Stimulated activated CD8-positive, alpha-beta memory T cell treated with anti-CD3 and anti-CD28 coated beads, Interleukin-15, amount 100 ng/mL, for 48 hours (primary cell): ENCODE data around the gene LIPM.

ENCODE experiments used
- DNase-seq, 2 donors: peaks; one replicate each; pipeline ENCODE4 v3.0.0-alpha.2; 2020; ENCODE audit warnings: low read depth in 2 of 2

Gene LIPM

GRCh38 chr10:88802523-88803285, at the start of gene LIPM:
Gene LIPM, plus strand, starts transcription at chr10:88802730. Its CDS starts 167 bp downstream, at chr10:88802897.
- no peak for DNase-seq

GRCh38 chr10:88754287-88754686, 48.2 kb upstream of the LIPM start:
- DNase-seq: no peak

- no peak for DNase-seq
Observed at GRCh38 chr10:88755753-88756152, 46.8 kb upstream of the LIPM start.

GRCh38 chr10:88756660-88757059, 45.9 kb upstream of the LIPM start:
- no peak for DNase-seq

GRCh38 chr10:88759366-88760101, 43.0 kb upstream of the LIPM start, which contains the start of gene LIPN:
Gene LIPN, plus strand, starts transcription at chr10:88760020. Its CDS starts 1,386 bp downstream, at chr10:88761406.
- DNase-seq: no peak

- DNase-seq: no peak
Observed at GRCh38 chr10:88762906-88763305, 39.6 kb upstream of the LIPM start.

- DNase-seq: no peak
Observed at GRCh38 chr10:88763441-88763840, 39.1 kb upstream of the LIPM start.

GRCh38 chr10:88764110-88764509, 38.4 kb upstream of the LIPM start:
- DNase-seq: no peak

- DNase-seq: no peak
Observed at GRCh38 chr10:88765816-88766215, 36.7 kb upstream of the LIPM start.

GRCh38 chr10:88769384-88769783, 33.1 kb upstream of the LIPM start:
- DNase-seq: no peak

GRCh38 chr10:88781206-88781605, 21.3 kb upstream of the LIPM start:
- DNase-seq: no peak

- no peak for DNase-seq
Observed at GRCh38 chr10:88782222-88782621, 20.3 kb upstream of the LIPM start.

- DNase-seq: no peak
Observed at GRCh38 chr10:88783724-88784123, 18.8 kb upstream of the LIPM start.

GRCh38 chr10:88786032-88786770, 16.3 kb upstream of the LIPM start:
- no peak for DNase-seq

GRCh38 chr10:88787463-88787862, 15.1 kb upstream of the LIPM start:
- DNase-seq: no peak

- DNase-seq: no peak
Observed at GRCh38 chr10:88788924-88789323, 13.6 kb upstream of the LIPM start.

GRCh38 chr10:88791924-88792323, 10.6 kb upstream of the LIPM start:
- DNase-seq: no peak

- no peak for DNase-seq
Observed at GRCh38 chr10:88792661-88793060, 9.9 kb upstream of the LIPM start.

- no peak for DNase-seq
Observed at GRCh38 chr10:88793712-88794299, 8.7 kb upstream of the LIPM start.

- DNase-seq: no peak
Observed at GRCh38 chr10:88794731-88795130, 7.8 kb upstream of the LIPM start.

- peak in 1 of 2 donors; percentile 25 for DNase-seq
Observed at GRCh38 chr10:88800152-88801125, 2.1 kb upstream of the LIPM start.
